HL-60/S4 treated with phorbol 12-myristate 13-acetate at 8.2 ng/mL for 4 days and 3 days (cell line): Measurements from ENCODE around the gene RHEB.

ENCODE experiments used
- in situ Hi-C: fragments of 300-500 bp; cut with MboI; formaldehyde crosslinking; loops from 2 replicates; pipeline ENCODE4 v1.15.0; 2022; ENCODE audit warnings: low sequenced_read_pairs

RHEB gene, protein sequence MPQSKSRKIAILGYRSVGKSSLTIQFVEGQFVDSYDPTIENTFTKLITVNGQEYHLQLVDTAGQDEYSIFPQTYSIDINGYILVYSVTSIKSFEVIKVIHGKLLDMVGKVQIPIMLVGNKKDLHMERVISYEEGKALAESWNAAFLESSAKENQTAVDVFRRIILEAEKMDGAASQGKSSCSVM

DNA sequence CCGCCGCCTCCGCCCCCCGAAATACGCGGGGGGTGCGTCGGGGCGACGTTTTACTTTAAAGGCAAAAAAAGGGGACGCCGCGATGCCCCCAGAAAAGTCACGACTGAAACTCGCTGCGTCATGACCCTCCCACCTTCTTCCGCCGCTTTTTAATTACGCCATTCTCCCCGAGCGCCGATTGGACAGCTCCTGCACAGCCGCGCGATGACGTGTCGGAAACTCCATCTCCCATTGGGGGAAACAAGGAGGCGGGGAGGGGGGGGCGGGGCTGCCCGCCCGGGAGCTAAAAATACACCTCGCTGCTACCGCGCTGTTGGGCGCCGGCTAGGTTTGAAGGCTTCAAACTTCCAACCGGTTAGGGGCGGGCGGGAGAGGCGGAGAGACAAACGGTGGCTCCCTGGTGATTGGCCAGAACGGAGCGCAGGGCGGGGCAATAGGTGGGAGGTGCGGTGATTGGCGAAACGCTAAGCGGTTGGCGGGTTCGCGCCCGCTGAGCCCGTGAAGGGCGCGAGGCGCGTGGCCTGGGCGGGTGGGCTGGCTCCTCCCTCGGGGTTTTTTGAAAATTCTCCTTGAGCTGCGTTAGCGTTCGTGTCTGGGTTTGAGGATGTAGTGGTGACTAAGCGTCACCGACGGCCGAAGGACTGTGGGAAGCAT is at the start of gene RHEB:
Gene RHEB (minus strand): TSS at position 131 of the 654 bp plus-strand sequence. CDS start 384 bp downstream, outside the sequence.
- in situ Hi-C loops, result no loop called here

DNA sequence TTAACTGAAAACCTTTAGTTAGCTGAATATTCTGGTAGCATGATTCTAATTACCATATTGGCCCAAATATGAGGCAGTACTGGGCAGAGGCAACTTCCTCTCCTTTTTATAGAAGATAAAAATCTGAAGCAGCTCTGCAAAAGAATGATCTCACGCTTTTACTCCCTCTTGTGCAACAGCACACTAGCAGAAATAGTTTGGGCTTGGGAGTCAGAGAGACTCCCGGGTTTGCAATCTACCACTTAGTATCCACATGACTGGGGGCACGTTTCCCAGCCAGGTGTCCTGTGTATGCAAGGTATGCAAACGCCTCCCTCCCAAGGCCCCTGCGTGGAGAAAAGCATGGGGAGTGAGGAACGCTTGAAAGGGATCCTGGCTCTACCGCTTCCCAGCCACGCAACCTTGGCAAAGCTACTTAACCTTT is 47.2 kb upstream of the RHEB start:
- in situ Hi-C loops, result no loop called here

DNA sequence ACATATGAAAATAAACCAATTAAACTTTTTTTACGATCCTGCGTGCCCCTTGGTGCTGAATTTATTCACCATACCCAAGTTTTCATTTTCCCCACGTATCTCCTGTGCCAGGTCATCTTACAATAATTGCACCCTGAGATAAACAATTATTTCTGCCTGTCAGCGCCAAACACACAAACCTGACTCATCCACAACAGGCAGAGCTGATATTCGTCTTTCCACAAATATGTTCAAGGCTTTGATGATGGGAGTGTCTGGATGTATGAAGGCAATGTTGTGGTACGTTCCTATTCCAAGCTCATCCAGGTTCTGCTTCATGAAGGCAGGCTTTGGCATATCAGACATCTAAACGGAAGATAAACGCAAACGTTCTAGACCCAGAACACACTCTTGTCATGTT is 45.8 kb upstream of the RHEB start:
- in situ Hi-C loops, result no loop called here

DNA sequence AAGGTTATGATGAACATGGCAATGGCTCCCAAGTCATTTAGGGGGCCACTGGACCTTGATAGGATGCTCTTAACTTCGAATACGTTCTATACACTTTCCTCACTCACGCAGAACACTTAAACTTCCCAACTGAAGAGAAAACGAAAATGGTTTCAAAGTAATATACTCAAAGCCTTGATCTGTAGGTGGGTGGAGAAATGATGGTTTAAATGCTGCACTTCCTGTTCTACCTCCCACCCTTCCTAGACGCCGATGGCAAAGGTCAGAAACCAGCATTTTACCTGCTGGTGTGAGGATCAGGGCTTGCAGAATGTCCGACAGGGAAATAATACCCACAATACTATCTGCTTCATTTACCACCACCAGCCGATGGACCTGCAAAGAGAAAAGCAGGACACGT is 40.5 kb upstream of the RHEB start:
- in situ Hi-C loops, result no loop called here

DNA sequence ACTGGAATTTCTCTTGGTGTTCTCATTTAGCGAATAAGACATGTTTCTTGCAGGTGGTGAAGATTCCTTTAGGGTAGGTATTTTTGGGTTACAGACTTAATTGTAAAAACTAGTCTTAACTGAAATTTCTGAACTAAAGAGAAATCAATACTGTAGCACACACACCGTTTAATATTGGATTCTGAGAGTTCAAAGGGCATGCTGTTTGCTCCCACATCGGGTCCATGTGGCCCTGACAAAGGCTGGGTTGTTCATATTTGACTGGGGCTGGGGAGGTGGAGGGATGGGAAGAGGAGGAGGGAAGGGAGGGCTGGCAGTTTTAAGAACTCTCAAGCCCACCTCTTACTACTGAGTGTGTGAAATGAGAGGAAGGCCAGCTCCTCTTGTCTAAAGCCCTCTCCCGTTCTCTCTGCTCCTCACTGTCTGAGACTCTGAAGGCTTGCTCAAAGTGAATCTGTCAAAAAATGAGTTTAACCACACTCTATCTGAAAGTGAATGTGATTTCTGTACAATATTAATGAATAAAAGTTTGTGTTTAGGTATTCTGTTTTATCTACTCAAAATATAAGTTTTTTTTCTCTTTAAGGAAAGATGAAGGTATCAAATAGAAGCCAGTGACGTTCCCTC is 40.0 kb upstream of the RHEB start:
- in situ Hi-C loops, result no loop called here

DNA sequence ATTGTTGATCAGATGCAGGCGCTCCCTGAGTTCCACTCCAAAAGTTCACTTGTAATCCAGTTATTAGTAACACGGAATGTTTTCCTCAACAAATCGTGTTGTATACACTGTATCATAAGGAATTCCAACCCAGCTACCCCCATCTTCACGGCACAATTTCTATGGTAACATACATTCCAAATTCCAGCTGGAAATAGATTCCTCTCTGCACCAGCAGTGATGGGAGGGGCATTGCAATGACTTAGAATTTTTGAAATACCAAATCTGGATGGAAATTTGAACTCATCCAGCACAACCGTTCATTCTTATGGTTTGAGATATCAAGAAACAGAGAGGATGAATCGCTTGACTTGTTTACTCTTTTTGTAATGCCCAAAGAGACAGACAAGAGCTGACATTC is 38.9 kb upstream of the RHEB start:
- in situ Hi-C loops, result no loop called here

DNA sequence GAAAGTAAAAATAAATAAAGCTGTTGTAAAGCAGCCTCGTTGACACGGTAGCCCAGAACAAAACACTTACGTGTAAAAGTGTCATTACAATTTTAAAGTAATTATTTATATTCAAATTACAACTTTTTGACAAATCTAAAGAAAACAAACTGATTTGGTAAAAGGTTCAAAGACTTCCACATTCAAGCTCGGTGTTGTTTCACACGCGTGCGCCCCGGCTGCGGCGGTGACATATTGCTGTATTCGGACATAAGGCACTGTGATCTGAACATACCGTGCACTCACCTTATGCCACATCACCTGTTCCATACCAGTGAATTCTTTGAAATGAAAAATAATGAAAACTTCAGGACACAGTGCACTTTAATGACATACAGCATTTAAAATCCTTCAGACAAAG is 36.9 kb upstream of the RHEB start:
- in situ Hi-C loops, result no loop called here

DNA sequence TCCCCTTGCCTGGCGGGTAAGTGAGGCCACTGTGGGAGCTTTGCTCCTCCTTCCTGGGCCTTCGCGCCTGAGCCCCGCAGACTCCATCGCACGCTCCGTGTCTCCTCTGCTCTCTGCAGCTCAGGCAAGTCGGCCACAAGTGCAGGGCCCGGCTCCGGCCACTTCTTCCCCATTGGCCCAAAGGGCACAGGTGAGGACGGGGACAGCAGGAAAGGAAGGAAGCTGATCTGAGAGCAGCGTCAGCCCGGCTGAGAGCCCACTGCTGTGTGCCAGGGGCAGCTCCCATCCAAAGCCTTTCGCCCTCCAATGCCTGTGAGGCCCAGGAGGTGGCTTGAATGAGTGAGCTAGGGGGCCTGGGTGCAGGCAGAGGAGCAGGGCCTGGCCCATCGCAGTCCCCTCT is 33.7 kb upstream of the RHEB start:
- in situ Hi-C loops, result no loop called here

DNA sequence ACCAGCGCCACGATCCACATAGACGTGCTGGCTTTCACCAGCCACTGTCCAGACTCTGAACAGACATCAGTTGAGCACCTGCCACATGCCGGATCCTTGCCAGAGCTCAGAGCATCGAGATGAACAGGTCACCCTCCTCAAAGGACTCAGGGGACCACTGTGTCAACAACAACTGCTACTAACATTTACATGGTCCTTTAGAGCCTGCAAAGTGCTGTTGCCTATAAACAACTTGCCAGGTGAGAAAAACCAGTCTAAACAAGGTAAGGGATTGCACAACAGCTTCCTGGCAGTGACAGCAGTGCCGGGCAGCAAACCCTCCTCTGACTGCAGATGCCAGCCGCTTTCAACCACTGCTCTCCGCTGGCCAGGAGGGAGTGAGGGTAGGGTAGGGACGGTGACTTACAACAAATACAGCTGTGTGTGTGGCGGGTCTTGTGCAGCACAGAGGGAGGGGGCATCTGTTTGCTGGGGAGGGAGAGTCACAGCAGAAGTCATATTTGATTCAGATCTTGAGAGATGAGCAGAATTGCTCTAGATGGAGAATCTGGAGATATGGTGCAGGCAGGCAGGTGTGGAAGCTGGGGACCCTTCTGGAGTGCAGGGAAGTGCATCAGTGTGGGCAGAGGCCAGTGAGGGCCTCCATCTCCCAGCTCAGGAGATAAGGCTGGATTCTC is 32.8 kb upstream of the RHEB start:
- in situ Hi-C loops, result no loop called here

DNA sequence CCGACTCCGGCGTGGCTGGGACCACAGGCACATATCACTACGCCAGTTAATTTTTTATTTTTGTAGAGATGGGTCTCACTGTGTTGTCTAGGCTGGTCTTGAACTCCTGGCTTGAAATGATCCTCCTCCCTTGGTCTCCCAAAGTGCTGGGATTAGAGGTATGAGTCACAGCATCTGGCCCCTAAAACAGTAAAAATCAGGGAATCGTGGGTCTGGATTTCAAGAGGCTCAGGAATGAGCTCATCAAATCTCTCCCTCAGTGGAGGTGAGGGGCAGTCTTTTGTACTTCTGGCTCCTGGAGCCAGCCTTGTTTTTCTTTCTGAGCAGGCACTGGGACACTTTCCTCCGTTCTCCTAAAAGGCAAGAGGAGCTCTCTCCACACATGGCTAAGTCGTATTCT is 32.1 kb upstream of the RHEB start:
- in situ Hi-C loops, result no loop called here

DNA sequence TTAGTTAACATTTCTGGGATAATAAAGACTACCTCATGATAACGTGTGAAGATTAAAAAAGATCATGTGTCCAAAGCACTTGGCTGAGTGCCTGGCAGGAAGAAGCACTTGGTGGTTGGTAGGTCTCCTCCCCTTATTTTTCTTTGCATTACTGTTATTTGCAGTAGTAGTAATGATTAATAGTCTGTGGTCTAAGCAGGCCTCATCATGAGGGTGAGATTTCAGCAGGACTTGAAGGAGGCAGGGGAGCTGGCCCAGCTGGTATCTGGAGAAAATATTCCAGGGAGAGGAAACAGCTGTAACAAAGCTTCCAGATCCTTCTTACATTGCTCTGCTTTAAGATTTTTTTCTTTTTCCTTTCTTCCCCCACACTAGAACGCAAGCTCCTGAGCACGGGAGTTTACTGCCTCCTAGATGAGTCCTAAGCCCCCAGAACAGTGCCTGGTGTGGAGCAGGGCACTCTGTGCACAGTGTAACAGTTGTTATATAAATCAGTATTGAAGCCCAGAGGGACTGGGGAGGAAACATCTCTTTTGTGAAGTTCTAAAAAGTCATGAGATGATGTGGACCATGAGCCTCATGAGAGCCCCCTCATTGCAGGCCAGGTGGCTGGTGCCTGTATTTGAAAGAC is 31.1 kb upstream of the RHEB start:
- in situ Hi-C loops, result no loop called here

DNA sequence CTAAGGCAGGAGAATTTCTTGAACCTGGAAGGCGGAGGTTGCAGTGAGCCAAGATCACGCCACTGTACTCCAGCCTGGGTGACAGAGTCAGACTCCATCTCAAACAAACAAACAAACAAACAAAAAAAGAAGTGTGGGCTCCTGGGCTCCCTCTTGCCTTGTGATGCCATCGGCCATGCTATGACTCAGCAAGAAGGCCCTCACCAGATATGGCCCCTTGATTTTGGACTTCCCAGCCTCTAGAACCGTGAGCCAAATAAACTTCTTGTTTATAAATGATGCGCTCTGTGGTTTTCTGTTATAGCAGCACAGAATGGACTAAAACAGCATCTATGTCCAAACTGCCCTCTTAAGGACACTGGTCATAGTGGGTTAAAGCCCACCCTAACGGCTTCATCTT is 29.9 kb upstream of the RHEB start:
- in situ Hi-C loops, result no loop called here

DNA sequence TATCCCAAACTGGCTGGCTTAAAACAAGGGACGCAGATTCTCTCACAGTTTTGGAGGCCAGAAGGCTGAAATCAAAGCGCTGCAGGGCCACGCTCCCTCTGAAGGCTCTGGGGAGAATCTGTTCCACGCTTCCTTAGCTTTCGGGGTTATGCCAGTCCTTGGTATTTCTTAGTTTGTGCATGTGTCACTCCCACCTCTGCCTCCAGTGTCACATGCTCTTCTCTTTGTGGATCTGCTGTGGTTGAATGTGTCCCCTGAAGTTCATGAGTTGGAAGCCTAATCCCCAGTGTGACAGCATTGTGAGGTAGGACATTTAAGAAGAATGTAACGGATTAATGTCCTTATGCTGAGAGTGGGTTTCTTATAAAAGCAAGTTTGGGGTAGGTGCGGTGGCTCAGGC is 29.4 kb upstream of the RHEB start:
- in situ Hi-C loops, result no loop called here

DNA sequence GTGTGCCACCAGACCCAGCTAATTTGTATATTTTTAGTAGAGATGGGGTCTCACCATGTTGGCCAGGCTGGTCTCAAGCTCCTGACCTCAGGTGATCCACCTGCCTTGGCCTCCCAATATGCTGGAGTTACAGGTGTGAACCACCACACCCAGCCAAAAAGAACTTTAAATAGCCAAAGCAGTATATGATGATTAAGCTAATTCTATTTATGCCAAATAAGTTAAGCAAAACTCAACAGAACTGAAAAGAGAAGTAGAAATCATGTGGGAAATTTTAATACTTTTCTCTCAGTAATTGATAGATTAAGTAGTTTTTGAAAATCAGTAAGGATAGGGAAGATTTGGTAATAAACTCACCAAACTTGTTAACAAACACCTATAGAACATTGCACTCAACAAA is 24.5 kb upstream of the RHEB start:
- in situ Hi-C loops, result no loop called here

DNA sequence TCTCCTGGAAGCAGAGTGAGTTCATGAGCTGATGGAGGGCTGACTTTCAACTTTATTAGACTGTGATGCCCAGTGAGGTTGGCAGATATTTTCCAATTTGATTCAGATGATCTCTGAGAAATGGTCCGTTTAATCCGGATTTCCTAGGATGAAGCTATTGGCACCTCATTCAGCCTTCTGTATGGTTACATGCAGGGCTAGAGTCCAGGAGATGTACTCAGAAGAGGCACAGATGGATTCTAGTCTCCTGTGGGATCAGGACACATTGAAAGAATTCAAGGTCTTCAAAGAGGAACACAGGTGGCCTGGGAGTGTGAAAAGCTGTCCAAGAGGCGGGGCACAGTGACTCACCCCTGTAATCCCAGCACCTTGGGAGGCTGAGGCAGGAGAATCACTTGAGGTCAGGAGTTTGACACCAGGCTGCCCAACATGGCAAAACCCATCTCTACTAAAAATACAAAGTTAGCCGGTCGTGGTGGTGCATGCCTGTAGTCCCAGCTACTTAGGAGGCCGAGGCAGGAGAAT is 23.0 kb upstream of the RHEB start:
- in situ Hi-C loops, result no loop called here

DNA sequence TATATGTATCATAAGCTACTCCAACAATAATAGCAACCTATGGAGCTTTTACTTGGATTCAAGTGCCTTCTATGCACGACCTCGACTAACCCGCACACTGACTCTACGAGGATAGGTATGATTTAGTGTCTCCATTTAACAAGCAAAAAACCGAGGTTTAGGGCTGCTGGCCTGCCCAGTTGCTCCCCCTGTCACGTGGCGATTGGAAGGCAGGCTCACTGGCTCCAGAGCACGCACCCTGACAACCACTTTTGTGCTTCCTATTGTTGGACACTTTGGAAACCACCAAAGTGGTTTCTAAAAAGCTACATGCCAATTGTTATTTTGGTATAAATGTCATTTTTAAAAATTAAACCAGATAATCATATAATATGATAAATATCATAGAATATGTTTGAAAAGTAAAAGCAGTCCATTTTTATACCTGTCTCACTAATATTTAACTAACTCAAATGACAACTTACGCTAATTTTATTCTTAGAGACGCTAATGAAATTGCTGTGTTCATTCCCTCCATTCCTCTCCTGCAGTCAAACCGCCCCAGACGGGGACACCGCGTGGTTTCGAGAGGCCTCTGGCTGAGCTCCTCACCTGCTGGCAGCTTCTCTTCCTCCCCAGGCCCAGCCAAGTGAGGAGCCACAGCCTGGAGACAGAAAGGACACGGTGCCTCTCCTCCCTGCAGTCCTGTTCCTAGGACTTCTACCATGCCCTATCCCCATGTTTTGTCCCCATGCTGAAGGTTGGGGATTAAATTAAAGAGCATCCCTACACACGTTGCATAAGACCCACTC is 22.2 kb upstream of the RHEB start:
- in situ Hi-C loops, result no loop called here

DNA sequence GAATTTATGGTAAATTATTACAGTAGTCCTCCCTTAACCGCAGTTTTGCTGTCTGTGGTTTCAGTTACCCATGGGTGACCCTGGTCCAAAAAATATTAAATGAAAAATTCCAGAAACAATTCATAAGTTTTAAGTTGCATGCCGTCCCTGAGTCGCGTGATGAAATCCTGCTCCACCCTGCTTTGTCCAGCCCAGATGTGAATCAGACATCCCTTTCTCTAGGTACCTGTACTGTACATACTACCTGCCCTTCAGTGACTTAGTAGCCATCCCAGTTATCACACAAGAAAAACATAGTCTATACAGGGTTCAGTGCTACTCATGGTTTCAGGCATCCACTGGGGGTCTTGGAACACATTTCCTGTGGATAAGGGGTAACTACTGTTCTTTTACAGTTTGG is 20.5 kb upstream of the RHEB start:
- in situ Hi-C loops, result no loop called here

DNA sequence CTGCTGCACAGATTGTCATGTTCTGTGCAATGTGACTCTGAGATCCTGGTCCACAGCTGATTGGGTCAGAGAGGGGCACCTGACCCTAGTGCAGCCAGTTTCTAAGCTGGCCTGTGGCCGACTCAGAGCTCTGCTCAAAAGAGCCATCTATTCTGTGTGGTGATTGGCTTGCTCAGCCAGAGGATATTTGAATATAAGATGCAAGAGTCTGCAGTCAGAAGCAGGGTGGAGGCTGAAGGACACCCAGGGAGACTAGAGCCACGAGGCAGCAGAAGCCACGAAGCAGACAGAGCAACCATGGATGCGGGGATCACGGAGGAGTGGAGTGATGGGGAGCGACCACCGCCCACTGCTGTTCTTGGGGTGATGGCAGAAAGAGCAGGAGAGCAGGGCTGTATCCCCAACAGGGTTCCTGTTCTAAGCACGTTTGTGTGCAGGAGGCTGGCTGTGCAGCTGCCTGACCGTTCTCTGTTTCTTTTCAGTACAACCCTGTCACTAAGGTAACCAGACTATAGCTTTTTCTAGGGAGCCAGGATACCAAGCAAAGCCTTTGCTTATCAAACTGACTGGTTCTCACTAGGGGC is 19.5 kb upstream of the RHEB start:
- in situ Hi-C loops, result no loop called here

DNA sequence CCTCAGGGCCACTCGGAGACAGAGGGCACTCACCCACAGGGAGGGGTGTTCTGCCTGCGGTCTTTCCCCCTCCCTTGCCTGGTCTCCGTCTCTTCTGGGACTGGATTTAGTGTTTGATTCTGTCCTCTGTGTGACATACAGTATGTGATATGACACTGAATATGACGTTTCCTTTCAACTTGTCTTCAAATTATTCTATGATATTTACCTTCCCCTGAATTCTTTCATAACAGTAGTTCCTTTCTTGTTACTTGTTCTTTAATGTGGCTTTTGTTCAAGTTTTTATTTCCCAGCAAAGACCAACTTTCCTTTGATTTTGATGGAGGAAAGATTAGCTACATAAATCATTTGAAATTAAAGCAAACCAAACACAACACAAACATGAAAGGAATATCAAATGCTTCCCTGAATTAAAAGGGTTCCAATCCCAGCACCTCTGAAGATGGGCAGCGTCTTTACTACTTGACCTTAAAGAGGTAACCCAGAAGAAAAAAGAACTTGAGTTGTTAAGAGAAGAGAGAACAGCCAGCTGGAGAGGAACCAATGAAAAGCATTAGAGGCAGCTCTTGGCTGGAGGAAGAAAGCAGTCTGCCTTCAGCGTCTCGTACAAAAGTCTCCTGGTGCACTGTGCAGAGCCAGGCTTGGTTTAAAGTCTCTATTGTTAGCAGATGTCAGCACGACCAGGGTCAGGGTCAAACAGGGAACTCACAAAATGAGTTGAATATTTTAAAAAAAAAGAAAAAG is 18.3 kb upstream of the RHEB start:
- in situ Hi-C loops, result no loop called here
